SK-N-SH treated with all-trans-retinoic acid at 6 μM for 48 hours (cell line): Measurements from ENCODE around the gene SNAPC4.

Source experiments
- ESRRG ChIP-seq: fragments of 250-450 bp; sonication (Bioruptor Pico); IDR thresholded peaks from 2 replicates; pipeline ENCODE4 v1.6.1; 2021; ENCODE audit warnings: mild to moderate bottlenecking
- GLIS3 ChIP-seq: fragments of 250-450 bp; sonication (Bioruptor Pico); IDR thresholded peaks from 2 replicates; pipeline ENCODE4 v1.5.0; 2020; ENCODE audit warnings: mild to moderate bottlenecking, moderate library complexity
- TOX ChIP-seq: fragments of 250-450 bp; sonication (Bioruptor Pico); IDR thresholded peaks from 2 replicates; pipeline ENCODE4 v1.8.0; 2021; ENCODE audit warnings: mild to moderate bottlenecking, moderate library complexity, borderline replicate concordance
- ZNF565 ChIP-seq: fragments of 450-650 bp; formaldehyde crosslinking; conservative IDR thresholded peaks from 2 replicates; pipeline ENCODE4 v1.5.0; 2020; ENCODE audit warnings: low read depth, mild to moderate bottlenecking, moderate library complexity
- ZNF70 ChIP-seq: fragments of 450-650 bp; formaldehyde crosslinking; IDR thresholded peaks from 2 replicates; pipeline ENCODE4 v1.5.0; 2020; ENCODE audit warnings: mild to moderate bottlenecking, moderate library complexity
- TF ChIP-seq, protein P1 (sequence below): fragments of 250-450 bp; sonication (Bioruptor Pico); IDR thresholded peaks from 2 replicates; pipeline ENCODE4 v1.8.0; 2020; ENCODE audit warnings: mild to moderate bottlenecking, moderate library complexity, borderline replicate concordance

DNA sequence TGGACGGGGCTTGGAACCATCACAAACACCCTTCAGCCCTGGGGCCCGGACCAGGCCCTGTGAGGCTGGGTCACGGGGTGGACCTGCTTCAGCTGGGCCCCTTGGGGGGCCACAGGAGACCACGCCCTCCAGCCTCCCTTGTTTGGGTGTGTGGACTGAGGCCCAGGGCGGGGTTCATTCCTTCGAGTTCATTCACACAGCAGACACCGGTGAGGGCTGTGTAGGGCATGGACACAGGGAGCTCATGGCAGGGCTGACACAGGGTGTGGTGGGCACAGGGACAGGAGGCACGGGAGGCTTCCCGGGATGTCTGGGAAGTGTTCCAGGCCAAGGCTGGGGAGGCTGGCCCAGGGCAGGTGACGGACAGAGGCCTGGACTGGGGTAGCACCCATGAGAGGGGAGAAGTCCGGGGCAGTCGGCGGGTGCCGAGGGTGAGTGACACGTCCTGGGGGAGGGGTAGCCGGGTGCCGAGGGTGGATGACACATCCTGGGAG is 45.3 kb downstream of the SNAPC4 start:
- no peak for TF ChIP-seq TOX
- TF ChIP-seq, protein P1, sequence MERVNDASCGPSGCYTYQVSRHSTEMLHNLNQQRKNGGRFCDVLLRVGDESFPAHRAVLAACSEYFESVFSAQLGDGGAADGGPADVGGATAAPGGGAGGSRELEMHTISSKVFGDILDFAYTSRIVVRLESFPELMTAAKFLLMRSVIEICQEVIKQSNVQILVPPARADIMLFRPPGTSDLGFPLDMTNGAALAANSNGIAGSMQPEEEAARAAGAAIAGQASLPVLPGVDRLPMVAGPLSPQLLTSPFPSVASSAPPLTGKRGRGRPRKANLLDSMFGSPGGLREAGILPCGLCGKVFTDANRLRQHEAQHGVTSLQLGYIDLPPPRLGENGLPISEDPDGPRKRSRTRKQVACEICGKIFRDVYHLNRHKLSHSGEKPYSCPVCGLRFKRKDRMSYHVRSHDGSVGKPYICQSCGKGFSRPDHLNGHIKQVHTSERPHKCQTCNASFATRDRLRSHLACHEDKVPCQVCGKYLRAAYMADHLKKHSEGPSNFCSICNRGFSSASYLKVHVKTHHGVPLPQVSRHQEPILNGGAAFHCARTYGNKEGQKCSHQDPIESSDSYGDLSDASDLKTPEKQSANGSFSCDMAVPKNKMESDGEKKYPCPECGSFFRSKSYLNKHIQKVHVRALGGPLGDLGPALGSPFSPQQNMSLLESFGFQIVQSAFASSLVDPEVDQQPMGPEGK: no peak
- no peak for TF ChIP-seq GLIS3 (CRISPR knock-in tag)
- no peak for TF ChIP-seq ESRRG (CRISPR knock-in tag)
- no peak for TF ChIP-seq ZNF70
- TF ChIP-seq ZNF565 (CRISPR knock-in tag): no peak
